MCF 10A (cell line): ENCODE data around the gene PLCG2. TPM values are rescaled to one million over a fixed set of nuclear protein-coding genes. Genes with fewer than 3 reads are reported as not detected.

Source experiments
- BruUV-seq: library from RNA; stranded (reverse); fragments of 400-500 nt; replicated peaks from 2 replicates; lab custom pipeline; 2021; lab: Mats Ljungman, UMichigan
- CTCF ChIA-PET: fragments of 300-600 bp; sonication (Branson Sonifier 250); formaldehyde crosslinking; extraction: SDS; loops from one replicate; lab custom pipeline; 2021; ENCODE audit warnings: antibody characterized with exemption, inconsistent platforms; lab: Yijun Ruan, JAX
- POLR2A ChIA-PET: fragments of 300-600, 350-650 bp; sonication (Branson Sonifier 250); formaldehyde crosslinking; extraction: SDS; loops from one replicate; lab custom pipeline; 2020; ENCODE audit warnings: antibody characterized with exemption, inconsistent platforms; lab: Yijun Ruan, JAX
- DNase-seq: peaks from one replicate; pipeline ENCODE4 v3.0.0-alpha.2; 2018; ENCODE audit not compliant: unreplicated experiment
- H3K27ac Mint-ChIP-seq: one replicate; pipeline ENCODE4 v1.8.0; 2022; ENCODE audit warnings: mild to moderate bottlenecking, low read depth, mixed read lengths; ENCODE audit not compliant: unreplicated experiment
- H3K27me3 Mint-ChIP-seq: one replicate; pipeline ENCODE4 v1.8.0; 2022; ENCODE audit warnings: mixed read lengths; ENCODE audit not compliant: insufficient read depth, unreplicated experiment
- H3K36me3 Mint-ChIP-seq: one replicate; pipeline ENCODE4 v1.8.0; 2022; ENCODE audit warnings: mild to moderate bottlenecking, moderate library complexity, mixed read lengths; ENCODE audit not compliant: insufficient read depth, unreplicated experiment
- H3K4me1 Mint-ChIP-seq: one replicate; pipeline ENCODE4 v1.8.0; 2022; ENCODE audit warnings: mixed read lengths; ENCODE audit not compliant: insufficient read depth, unreplicated experiment
- H3K4me3 Mint-ChIP-seq: one replicate; pipeline ENCODE4 v1.8.0; 2022; ENCODE audit warnings: mild to moderate bottlenecking, moderate library complexity, mixed read lengths; ENCODE audit not compliant: unreplicated experiment
- H3K9me3 Mint-ChIP-seq: one replicate; pipeline ENCODE4 v1.8.0; 2022; ENCODE audit warnings: mixed read lengths; ENCODE audit not compliant: unreplicated experiment
- CTCF ChIP-seq: fragments of 200-600 bp; IDR thresholded peaks from one replicate; pipeline ENCODE4 v1.8.0; 2022; ENCODE audit warnings: antibody characterized with exemption, mild to moderate bottlenecking; ENCODE audit not compliant: unreplicated experiment
- intact Hi-C: fragments of 100-400 bp; cut with micrococcal nuclease; formaldehyde crosslinking; loops from 2 replicates; pipeline ENCODE4 v1.14.1; 2022
- total RNA-seq: library from RNA; stranded (reverse); gene quantifications from 2 replicates; pipeline ENCODE4 v1.2.3, GENCODE V29; 2022

PLCG2 gene
- total RNA-seq, 1 experiment from 2014 or later, result 5.2 TPM

GRCh38 chr16:81842564-81843242, 63.6 kb downstream of the PLCG2 start:
- Mint-ChIP-seq H3K9me3 (no peaks in the 10 kb centered on the region), H3K4me3 (no peak overlapping the region), H3K4me1 (peaks cover 13% of the 10 kb centered on the region), H3K27me3 (no peaks in the 10 kb centered on the region), H3K36me3 (no peaks in the 10 kb centered on the region), H3K27ac (no peak overlapping the region)
- intact Hi-C loops, result no loop called here
- ChIA-PET POLR2A (interaction anchor here (0.6 to 0.7 kb wide), 2 partner anchors 79 to 807 kb away, joined by 3 read pairs; no protein-coding TSS in a partner anchor), CTCF (interaction anchor here (0.7 kb wide), 2 partner anchors 13 to 30 kb away, joined by 3 to 4 read pairs; no protein-coding TSS in a partner anchor)
- no peak for TF ChIP-seq CTCF
- no peak for DNase-seq
- no TSS peak for BruUV-seq

GRCh38 chr16:81843243-81843582, 64.1 kb downstream of the PLCG2 start:
- ChIA-PET POLR2A (no interaction called here), CTCF (interaction anchor here (0.7 kb wide), 1 partner anchor 30 kb away, joined by 4 read pairs; no protein-coding TSS in a partner anchor)
- BruUV-seq, result no TSS peak
- Mint-ChIP-seq H3K4me3 (no peak overlapping the region), H3K27ac (no peak overlapping the region), H3K36me3 (no peaks in the 10 kb centered on the region), H3K27me3 (no peaks in the 10 kb centered on the region), H3K9me3 (no peaks in the 10 kb centered on the region), H3K4me1 (peaks cover 13% of the 10 kb centered on the region)
- DNase-seq, result no peak
- no peak for TF ChIP-seq CTCF
- intact Hi-C loops, result no loop called here

- CTCF ChIA-PET, result no interaction called here
- DNase-seq, result no peak
- no TSS peak for BruUV-seq
- Mint-ChIP-seq H3K4me1 (peaks cover 13% of the 10 kb centered on the region), H3K36me3 (no peaks in the 10 kb centered on the region), H3K27me3 (no peaks in the 10 kb centered on the region), H3K9me3 (no peaks in the 10 kb centered on the region), H3K4me3 (no peak overlapping the region), H3K27ac (no peak overlapping the region)
- POLR2A ChIA-PET, result no interaction called here
- intact Hi-C loops, result no loop called here
- no peak for TF ChIP-seq CTCF
These were observed 64.6 kb downstream of the PLCG2 start for GRCh38 chr16:81843683-81844082.

- Mint-ChIP-seq H3K36me3 (no peaks in the 10 kb centered on the region), H3K4me1 (peaks cover 13% of the 10 kb centered on the region), H3K4me3 (no peak overlapping the region), H3K27me3 (no peaks in the 10 kb centered on the region), H3K27ac (no peak overlapping the region), H3K9me3 (no peaks in the 10 kb centered on the region)
- CTCF ChIA-PET, result interaction anchor here (2.6 kb wide), 1 partner anchor 27 kb away, joined by 7 read pairs; no protein-coding TSS in a partner anchor
- POLR2A ChIA-PET, result no interaction called here
- no TSS peak for BruUV-seq
- no peak for TF ChIP-seq CTCF
- DNase-seq, result peak; percentile 36
- intact Hi-C loops, result no loop called here
These were observed 67.0 kb downstream of the PLCG2 start for GRCh38 chr16:81846105-81846504.
